ENCODE measurements around the gene DDX56.
"Not testable (repeated sequence)": the region's sequence is repeated elsewhere in the genome, so short reads cannot be mapped to it uniquely, and the experiment has no call there.

Gene DDX56

GRCh38 chr7:44595934-44596635 is 22.4 kb upstream of the DDX56 start:
- no peak for DNase-seq

GRCh38 chr7:44590910-44591309 is 17.2 kb upstream of the DDX56 start:
- no peak for DNase-seq

GRCh38 chr7:44587843-44588711 is 14.4 kb upstream of the DDX56 start:
- DNase-seq: peak; percentile 21

GRCh38 chr7:44583146-44583865 is 9.6 kb upstream of the DDX56 start:
- DNase-seq: no peak

GRCh38 chr7:44581879-44582603 is 8.3 kb upstream of the DDX56 start, which contains the start of gene TMED4:
TMED4 (minus strand) TSS chr7:44582231; CDS start chr7:44582206, 25 bp downstream.
- DNase-seq: peak; percentile 95

GRCh38 chr7:44580945-44581878 is 7.5 kb upstream of the DDX56 start:
- no peak for DNase-seq

- DNase-seq: no peak
These were observed 2.5 kb upstream of the DDX56 start for GRCh38 chr7:44576228-44576627.

GRCh38 chr7:44575054-44575453 is 1.3 kb upstream of the DDX56 start:
- DNase-seq: no peak

- DNase-seq: no peak
These were observed 672 bp upstream of the DDX56 start for GRCh38 chr7:44574287-44574872.

GRCh38 chr7:44572771-44573170 is 937 bp downstream of the DDX56 start:
- no peak for DNase-seq

- DNase-seq: no peak
These were observed 3.7 kb downstream of the DDX56 start for GRCh38 chr7:44569959-44570358.

GRCh38 chr7:44568771-44569560 is 4.7 kb downstream of the DDX56 start:
- DNase-seq: no peak

- no peak for DNase-seq
These were observed 5.8 kb downstream of the DDX56 start for GRCh38 chr7:44567884-44568283.

GRCh38 chr7:44566680-44567079 is 7.0 kb downstream of the DDX56 start:
- no peak for DNase-seq

GRCh38 chr7:44565795-44566559 is 7.7 kb downstream of the DDX56 start:
- no peak for DNase-seq

GRCh38 chr7:44565097-44565794 is 8.5 kb downstream of the DDX56 start:
- no peak for DNase-seq

GRCh38 chr7:44564606-44565005 is 9.1 kb downstream of the DDX56 start:
- DNase-seq: no peak

GRCh38 chr7:44563171-44563679 is 10.5 kb downstream of the DDX56 start:
- no peak for DNase-seq

- not testable (repeated sequence) for DNase-seq
These were observed 11.1 kb downstream of the DDX56 start for GRCh38 chr7:44562622-44562962.

Data from NCI-H524 treated with DMSO at 0.1 percent for 48 hours (cell line).